ENCODE data around the gene TMEM150C.
"Not testable (repeated sequence)": the region's sequence is repeated elsewhere in the genome, so short reads cannot be mapped to it uniquely, and the experiment has no call there.

TMEM150C gene

DNA sequence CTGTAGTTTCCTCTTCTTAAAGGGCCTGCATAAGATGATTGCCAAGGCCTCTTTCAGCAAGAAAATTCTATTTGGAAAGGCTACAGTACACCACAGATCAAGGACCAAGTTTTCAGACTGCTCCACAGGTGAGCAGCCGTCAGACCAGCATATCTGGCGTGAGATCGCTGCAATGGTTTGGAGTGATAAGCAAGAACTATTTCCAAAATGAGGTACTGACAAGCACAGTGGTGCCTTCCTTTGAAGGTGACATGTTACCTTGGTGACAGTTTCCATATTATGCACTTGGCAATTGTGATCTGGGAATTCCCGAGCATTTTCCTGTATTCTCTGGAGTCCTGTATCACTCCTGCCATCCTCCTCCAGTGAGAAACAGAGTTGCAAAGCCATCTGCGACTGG, 7.3 kb upstream of the TMEM150C start:
- DNase-seq (ENCODE audit: low read depth in 2 of 3, low spot score in 2 of 3), result no peak

DNA sequence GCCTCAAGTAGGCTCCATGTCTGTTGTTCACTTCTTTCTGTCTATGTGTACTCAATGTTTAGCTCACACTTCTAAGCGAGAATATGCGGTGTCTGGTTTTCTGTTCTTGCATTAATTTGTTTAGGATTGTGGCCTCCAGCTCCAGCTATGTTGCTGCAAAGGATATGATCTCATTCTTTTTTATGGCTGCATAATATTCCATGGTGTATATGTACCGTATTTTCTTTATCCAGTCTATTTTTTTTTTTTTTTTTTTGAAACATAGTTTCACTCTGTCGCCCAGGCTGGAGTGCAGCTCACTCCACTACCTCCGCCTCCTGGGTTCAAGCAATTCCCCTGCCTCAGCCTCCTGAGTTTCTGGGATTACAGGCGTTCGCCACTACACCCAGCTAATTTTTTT, 5.7 kb upstream of the TMEM150C start:
- no peak for DNase-seq (ENCODE audit: low read depth in 2 of 3, low spot score in 2 of 3)

DNA sequence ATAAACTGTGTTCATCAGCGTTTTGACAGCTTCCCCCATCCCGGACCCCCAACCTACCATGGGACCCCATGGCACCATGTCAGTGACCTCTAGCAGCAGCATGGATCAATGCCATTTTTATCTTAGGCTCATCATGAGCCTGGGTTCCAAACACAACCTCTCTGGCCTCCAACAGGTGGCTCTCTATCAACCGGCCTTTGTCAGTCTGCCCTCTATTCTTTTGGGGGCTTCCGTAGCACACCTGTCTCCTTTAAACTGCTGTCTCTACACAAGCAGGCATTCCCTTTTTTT, 721 bp upstream of the TMEM150C start:
- no peak for DNase-seq (ENCODE audit: low read depth in 2 of 3, low spot score in 2 of 3)

DNA sequence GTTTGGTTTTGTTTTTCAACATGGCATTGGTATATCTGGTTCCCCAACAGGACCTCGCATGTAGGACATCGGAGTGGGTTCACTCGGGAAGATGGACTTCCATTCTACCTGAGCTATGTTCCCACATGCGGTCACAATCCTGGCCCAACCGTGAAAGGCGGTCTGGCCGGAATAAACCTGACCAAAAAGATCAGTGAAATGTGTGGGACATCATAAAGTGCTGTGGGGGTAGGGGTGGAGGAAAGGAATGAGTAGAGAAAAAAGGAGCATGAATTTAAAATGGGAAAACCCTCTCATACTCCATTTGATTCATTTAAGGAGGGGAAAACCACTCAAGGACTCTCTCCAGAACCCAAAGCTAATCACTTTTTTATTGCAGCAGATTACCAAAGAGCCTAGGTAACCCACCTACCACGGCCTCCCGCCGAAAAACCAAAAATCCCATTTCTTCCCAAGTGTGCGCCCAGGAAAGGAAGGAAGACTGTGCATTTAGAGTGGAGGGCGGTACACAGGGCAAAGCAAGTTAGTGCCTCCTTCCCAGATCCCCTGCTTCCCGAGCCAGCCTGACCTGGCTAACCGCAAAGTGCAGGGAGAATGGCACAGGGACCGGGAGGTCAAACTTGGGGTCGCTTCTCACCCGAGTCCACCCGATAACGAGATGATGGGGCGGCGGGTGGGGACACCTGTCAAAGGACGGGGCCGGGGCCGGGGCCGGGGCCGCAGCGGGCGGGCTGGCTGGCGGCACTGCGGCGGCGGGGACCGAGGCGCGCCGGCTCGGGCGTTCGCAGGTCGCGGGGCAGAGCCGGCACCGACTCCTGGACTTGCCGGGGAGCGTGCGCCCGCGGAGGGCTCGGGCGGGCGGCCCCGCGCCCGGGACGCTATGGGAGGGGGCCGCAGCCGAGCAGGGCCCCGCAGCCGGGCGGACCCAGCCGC, 669 bp downstream of the TMEM150C start:
- DNase-seq (ENCODE audit: low read depth in 2 of 3, low spot score in 2 of 3), result no peak

DNA sequence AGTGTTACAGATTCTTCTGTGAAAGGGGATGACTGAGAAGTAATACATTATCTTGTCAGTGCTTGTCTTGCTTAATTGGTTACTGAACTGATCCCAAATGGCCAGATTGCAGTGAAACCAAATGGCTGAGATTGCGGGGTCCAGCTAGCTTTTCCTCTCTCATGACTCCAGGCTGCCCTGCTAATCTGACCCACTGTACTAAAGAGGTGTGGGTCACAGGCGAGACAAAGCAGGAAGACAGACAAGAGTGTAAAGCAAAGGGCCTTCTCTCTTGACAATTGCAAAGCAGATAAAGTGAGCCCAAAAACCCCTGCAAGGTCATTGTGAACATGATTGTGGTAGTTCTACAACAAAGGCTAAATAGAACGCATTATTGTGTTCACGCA, 2.1 kb downstream of the TMEM150C start:
- no peak for DNase-seq (ENCODE audit: low read depth in 2 of 3, low spot score in 2 of 3)

DNA sequence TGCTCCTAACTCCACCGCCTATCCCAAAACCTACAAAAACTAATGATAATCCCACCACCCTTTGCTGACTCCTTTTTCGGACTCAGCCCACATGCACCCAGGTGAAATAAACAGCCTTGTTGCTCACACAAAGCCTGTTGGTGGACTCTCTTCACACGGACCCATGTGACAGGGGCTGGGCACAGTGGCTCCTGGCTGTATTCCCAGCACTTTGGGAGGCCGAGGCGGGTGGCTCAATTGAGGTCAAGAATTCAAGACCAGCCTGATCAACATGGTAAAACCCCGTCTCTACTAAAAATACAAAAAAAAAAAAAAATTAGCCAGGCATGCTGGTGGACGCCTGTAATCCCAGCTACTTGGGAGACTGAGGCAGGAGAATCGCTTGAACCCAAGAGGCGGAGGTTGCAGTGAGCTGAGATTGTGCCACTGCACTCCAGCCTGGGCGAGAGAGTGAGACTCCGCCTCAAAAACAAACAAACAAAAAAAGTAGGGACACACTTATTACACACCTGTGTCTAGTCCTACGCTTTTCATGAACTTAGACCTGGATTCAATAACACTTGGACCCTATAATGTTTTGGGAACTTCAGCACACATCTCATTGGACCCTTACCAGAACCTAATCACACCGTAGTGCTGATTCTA, 2.6 kb downstream of the TMEM150C start:
- not testable (repeated sequence) for DNase-seq (ENCODE audit: low read depth in 2 of 3, low spot score in 2 of 3)

DNA sequence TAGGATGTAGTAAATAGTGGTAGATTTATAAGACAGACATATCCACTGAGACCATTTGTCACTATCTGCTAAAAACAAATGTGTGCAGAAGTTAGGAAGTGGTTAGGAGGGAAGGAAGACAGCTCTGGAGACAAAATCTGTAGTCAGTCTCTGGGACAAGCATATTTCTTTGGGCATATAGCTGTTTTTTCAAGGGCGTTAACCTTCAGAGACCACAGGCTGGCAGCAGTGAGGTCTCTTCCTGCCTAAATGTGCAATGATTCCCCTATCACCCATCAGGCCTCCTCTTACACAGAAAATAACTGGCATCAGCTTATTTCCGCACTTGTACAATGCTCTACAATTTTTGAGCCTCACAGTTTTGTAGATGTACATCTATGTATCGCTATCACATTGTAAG, 6.5 kb downstream of the TMEM150C start:
- no peak for DNase-seq (ENCODE audit: low read depth in 2 of 3, low spot score in 2 of 3)

DNA sequence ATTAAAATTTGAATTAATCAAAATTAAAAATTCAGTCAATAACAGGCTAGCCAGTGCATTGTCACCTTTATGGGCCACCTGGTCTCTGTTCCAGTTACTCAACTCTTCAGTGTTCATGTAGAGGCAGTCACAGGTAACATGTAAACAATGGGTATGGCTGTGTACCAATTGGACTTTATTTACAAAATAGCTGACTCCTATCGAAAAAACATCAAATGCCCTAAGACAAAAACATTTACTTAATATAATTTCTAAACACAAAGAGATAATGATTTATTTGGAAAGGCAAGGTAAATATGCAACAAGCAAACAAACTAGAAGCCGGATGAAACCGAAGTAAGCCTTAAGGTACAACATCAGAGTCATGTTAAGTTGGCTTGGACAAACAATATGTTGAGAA, 8.8 kb downstream of the TMEM150C start:
- no peak for DNase-seq (ENCODE audit: low read depth in 2 of 3, low spot score in 2 of 3)

DNA sequence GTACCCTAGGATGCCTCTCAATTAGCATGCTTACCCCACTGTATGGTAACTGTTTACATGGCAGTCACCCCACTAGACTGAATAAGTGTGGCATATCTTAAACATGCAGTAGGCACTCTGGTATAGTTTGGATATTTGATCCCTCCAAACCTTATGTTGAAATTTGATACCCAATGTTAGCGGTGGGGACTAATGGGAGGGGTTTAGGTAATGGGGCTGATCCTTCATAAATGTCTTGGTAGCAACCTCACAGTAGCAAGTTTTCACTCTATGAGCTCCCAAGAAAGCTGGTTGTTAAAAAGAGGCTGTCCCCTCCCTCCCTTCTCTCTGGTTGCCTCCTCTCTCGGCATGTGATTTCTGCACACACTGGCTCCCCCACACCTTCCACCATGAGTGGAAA, 10.1 kb downstream of the TMEM150C start:
- no peak for DNase-seq (ENCODE audit: low read depth in 2 of 3, low spot score in 2 of 3)

DNA sequence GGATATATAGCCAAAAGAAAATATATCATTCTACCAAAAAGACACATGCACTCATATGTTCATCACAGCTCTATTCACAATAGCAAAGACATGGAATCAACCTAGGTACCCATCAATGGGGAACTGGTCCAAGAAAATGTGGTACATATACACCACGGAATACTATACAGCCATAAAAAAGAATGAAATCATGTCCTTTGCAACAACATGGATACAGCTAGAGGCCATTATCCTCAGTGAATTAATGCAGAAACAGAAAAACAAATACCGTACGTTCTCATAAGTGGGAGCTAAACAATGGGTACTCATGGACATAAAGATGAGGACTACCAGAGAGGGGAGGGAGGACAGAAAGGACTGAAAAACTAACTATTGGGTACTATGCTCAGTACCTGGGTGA, 13.9 kb downstream of the TMEM150C start:
- not testable (repeated sequence) for DNase-seq (ENCODE audit: low read depth in 2 of 3, low spot score in 2 of 3)

DNA sequence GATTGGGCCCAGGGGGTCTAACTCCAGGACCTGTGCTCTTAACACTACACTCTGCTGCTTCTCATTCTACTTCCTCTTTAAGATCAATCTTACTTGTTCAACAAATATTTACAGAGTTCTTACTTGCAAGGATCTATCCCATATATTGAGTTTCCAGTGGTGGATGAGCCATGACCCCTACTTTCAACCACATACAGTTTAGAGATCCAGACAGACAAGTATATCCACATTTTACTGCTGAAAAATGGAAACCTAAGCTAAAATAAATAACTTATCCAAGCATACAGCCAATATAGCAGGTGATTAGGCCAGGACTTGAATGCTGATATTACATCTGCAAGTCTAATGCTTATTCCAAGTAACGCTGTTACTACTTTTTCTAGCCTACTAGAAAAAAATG, 18.7 kb downstream of the TMEM150C start:
- DNase-seq (ENCODE audit: low read depth in 2 of 3, low spot score in 2 of 3), result no peak

DNA sequence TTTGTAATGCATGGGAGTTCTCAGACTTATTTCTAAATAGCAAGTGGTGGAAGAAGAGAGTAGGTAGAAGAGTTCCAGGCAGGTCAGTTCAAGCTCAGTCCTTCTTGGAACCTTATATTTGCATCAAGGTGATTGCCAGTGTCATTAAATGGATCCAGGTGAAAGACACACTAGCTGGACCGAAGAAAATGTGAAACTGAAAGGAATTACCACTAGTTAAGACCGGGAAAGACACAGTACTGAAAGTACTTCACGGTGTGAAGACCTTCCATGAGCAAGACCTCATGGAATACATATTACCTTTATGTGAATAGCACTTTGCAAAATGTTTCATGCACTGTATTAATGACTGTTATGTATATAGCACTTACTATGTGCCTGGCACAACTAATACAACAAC, 19.1 kb downstream of the TMEM150C start:
- no peak for DNase-seq (ENCODE audit: low read depth in 2 of 3, low spot score in 2 of 3)

DNA sequence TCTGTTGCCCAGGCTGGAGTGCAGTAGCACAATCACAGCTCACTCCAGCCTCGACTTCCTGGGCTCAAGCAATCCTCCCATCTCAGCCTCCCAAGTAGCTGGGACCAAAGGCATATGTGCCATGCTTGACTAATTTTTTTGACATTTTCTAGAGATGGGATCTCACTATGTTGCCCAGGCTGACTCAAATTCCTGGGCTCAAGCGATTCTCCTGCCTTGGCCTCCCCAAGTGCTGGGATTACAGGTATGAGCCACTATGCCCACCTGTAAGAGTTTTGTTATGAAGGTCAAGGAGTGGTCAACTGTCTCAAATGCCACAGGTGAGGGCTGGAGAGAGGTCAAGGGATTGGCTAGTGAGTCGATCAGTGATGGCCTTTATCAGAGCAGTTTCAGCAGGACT, 32.5 kb downstream of the TMEM150C start:
- DNase-seq (ENCODE audit: low read depth in 2 of 3, low spot score in 2 of 3), result no peak

DNA sequence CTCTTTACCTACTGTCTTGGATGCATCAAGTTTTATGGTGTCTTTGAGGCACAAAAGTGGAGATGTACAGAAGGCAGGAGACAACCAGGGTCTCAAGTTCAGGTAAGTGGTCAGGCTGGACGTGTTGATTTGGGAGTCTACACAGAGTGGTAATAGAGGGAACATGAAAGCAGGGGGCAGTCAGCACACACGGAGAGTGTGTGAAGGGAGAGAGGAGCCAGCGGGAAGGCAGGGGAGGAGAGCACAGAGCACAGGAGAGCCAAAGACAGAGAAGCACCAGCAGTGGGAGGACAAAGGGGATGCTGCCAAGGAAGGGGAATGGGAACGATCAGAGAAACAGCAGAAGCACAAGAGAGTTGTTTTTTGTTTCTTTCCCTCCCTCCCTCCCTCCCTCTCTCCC, 32.9 kb downstream of the TMEM150C start:
- no peak for DNase-seq (ENCODE audit: low read depth in 2 of 3, low spot score in 2 of 3)

DNA sequence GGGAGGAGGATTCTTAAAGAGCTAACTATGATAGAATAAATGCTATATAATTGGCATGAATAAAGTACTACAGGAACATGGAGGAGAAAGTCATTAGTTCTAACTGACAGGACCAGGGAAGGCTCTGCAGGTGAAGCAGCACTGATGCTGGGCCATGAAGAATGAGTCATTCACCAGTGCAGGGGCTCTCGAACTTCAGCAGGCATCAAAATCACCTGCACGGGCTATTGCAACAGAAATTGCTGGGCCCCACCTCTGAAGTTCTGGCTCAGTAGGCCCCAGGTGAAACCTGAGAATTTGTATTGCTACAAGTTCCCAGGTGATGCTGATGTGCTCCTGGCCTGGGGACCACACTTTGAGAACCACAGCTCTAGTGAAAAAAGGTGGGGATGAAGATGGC, 33.7 kb downstream of the TMEM150C start:
- no peak for DNase-seq (ENCODE audit: low read depth in 2 of 3, low spot score in 2 of 3)

DNA sequence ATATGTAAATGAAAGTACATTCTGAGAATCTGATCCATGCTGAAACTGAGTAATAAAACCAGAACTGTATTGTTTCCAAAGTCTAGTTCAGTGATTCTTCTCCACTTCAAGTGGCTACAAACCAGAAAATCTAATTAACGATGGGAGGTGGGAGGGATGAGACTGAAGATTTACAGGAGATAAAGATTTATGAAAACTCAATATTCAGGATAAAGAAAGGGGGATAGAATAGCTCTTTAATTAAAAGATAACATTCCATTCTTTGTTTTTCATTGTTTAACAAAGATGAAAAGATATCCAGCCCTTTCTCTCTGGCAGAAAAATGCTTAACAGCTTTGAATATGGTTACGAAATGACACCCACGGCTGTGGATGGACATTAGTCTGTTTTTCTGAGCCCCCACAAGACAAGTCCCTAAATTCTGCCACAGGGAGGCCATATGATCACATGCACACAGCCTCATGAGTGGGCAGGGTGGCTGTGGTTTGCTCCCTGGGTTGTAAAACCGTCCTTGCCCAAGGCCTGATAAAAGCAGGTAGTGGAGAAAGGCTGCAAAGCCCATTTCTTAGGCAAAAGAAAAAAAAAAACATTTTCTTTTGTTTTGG, 36.4 kb downstream of the TMEM150C start:
- no peak for DNase-seq (ENCODE audit: low read depth in 2 of 3, low spot score in 2 of 3)

DNA sequence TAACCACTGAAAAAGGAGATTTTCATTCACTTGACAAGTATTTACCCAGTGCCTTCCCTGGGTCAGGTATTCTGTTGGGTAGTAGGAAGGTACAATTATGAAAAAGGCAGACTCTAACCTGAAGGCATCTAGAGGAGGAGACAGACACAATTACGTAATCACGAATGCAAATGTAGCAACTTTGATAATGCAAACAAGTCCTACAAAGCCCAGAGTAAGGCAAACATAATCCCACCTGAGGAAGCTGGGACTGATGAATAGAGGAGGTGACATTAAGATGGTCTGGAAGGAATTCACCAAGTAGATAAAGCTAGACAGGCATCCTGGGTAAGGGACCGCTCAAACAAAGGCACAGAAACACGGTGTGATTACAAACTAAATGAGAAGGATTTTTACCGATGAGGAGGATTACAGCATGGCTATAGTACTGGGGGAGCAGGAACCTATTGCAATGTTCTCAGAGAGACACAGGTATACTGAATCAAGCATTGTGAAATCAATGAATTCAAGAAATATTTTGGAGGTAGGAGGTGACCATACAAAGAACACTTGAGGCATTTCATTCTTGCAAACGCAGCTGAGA, 37.1 kb downstream of the TMEM150C start:
- DNase-seq (ENCODE audit: low read depth in 2 of 3, low spot score in 2 of 3), result no peak

DNA sequence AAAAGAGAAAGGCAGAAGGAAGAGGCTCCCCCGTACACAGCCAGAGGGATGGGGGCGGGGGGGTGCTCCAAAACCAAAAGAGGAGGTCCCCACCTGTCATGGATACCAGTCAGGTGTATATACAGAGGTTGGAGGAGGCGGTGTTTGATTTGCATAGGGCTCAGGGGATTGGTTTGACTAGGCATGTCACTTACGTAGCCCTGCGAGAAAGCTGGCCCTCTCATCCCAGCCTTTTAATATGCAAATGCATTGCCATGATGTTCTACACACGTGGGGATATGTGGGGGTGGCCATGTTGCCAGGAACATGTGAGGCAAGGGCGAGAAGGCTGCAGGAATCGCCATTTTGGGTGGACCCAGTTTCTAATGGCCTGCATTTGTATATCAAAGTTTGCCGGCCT, 38.6 kb downstream of the TMEM150C start:
- no peak for DNase-seq (ENCODE audit: low read depth in 2 of 3, low spot score in 2 of 3)

DNA sequence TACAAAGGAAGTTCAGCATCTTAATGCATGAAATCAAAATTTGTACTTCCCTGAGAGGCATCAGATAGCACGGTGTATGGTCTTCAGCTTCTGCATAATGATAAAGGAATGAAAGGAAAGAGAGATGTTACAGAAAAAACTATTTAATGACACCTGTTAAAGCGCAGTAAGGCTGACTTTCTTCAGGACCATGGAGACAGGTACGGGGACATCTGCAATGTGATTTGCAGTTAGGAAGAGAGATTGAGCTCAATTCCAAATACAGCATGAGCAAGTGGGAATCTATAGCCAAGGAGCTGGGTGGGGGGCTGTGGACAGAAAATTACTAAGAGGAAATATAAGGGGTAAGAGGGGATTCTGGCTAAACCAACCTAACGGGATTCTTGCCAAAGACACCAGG, 39.3 kb downstream of the TMEM150C start:
- no peak for DNase-seq (ENCODE audit: low read depth in 2 of 3, low spot score in 2 of 3)

DNA sequence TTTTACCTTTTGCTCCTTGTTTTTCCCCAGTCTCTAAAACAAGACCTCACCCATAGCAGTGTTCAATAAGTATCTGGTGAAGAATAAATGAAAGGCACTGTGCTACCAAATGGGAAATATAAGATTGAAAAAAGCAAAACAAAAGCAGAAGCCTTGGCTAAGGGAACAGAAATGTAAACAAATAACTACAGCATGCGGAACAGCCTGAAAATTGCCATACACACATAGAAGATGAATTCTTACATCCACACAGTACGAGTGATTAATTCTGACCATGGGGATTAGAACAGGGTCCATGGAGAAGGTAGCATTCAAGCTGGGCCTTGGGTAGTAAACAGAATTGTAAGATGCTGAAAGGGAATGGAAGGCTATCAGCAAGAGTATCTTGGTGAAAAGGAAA, 40.5 kb downstream of the TMEM150C start:
- no peak for DNase-seq (ENCODE audit: low read depth in 2 of 3, low spot score in 2 of 3)

DNA sequence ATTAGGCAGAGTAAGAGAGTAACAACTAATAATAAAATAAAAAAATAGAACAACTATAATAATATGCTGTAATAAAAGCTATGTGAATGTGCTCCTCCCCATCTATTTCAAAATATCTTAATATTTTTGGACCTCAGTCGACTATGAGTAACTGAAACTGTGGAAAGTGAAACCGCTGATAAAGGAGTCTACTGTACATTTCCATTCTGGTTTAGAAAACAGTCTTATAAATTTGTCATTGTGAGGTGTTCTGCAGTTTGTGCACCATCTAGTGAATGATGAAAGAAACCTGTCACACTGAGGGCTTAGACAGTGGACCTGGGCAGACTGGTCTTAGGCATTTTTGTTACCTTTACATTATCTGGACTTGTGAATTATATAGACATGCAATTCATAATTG, 42.0 kb downstream of the TMEM150C start:
- DNase-seq (ENCODE audit: low read depth in 2 of 3, low spot score in 2 of 3), result no peak

DNA sequence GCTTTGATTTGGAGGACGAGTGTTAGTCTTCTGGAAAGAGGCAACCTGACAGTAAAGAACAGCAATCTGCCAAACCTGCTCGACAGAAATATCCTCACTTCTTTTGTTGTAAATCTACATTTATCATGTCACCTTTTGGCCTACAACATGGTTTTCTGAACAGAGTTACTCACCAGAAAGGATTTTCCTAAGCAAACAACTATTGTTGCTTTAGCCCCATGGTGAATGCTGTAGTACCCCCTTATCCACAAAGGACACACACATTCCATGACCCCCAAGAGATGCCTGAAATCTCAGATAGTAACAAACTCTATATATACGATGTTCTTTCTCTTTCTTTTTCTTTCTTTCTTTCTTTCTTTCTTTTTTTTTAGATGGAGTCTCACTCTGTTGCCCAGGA, 42.7 kb downstream of the TMEM150C start:
- no peak for DNase-seq (ENCODE audit: low read depth in 2 of 3, low spot score in 2 of 3)

Data from activated CD8-positive, alpha-beta memory T cell treated with anti-CD3 and anti-CD28 coated beads for 48 hours (primary cell).